Bronchial epithelial cell (primary cell): ENCODE measurements around the gene F2RL2. TPM values are rescaled to one million over a fixed set of nuclear protein-coding genes. Genes with fewer than 3 reads are reported as not detected.

Experiments
- DNase-seq: peaks from one replicate; pipeline ENCODE4 v3.0.0-alpha.2; 2010; ENCODE audit warnings: low read depth
- FAIRE-seq: peaks from 2 replicates; lab custom pipeline; 2011; peaks lifted over from hg19 to GRCh38; lab: Jason Lieb, UNC
- H3K27me3 ChIP-seq: 2 replicates; pipeline ENCODE4 v1.5.1; 2011; ENCODE audit warnings: low read length; ENCODE audit not compliant: control insufficient read depth, insufficient read depth
- H3K36me3 ChIP-seq: 2 replicates; pipeline ENCODE4 v1.5.1; 2011; ENCODE audit warnings: low read length; ENCODE audit not compliant: control insufficient read depth, insufficient read depth
- H3K4me3 ChIP-seq: 2 replicates; pipeline ENCODE4 v1.5.1; 2011; ENCODE audit warnings: mild to moderate bottlenecking, low read depth, low read length, control low read depth
- total RNA-seq: library from RNA; depleted of rRNA; stranded (reverse); fragments of >200 nt; gene quantifications from 2 replicates; pipeline ENCODE4 v1.2.1, GENCODE V29; 2014
- TF ChIP-seq, protein P1 (sequence below): IDR thresholded peaks from 2 replicates; pipeline ENCODE4 v1.5.1; 2011; ENCODE audit warnings: mild to moderate bottlenecking, moderate library complexity, low read length, control low read depth, inconsistent platforms; ENCODE audit not compliant: insufficient read depth, severe bottlenecking

Gene F2RL2
- total RNA-seq, 1 donor from 2014 or later: under 0.01 TPM

DNA sequence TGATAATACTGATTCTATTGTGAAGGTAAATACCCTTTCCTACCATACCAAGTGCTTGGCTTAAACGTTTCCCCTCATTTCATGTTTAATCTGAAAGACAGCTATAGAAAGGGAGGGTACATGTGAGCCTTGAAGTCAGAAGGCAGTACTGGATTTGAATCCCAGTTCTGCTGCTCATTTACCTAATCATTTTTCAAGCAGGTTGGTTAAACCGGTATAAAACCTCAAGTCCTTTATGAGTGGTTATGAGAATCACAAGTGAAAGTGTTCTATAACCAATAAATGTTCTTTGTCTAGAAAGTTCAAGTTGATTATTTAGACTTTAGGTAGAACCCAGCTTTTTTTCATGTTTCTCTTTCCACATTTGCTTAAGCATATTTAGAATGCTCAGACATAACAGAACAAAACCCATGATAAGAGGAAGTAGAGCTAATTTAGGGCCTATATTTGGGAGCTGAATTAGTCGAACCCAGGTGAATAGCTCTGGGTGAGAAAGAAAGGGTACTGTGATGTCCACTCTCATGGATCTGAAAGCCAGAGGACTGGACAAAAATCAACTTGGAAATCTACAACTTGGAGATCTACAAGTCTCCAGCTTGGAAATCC, 29.7 kb upstream of the F2RL2 start:
- Histone ChIP-seq H3K36me3 (no peaks in the 10 kb centered on the region), H3K4me3 (no peak overlapping the region), H3K27me3 (no peaks in the 10 kb centered on the region)
- DNase-seq (no peak), FAIRE-seq (no peak)
- TF ChIP-seq, protein P1, sequence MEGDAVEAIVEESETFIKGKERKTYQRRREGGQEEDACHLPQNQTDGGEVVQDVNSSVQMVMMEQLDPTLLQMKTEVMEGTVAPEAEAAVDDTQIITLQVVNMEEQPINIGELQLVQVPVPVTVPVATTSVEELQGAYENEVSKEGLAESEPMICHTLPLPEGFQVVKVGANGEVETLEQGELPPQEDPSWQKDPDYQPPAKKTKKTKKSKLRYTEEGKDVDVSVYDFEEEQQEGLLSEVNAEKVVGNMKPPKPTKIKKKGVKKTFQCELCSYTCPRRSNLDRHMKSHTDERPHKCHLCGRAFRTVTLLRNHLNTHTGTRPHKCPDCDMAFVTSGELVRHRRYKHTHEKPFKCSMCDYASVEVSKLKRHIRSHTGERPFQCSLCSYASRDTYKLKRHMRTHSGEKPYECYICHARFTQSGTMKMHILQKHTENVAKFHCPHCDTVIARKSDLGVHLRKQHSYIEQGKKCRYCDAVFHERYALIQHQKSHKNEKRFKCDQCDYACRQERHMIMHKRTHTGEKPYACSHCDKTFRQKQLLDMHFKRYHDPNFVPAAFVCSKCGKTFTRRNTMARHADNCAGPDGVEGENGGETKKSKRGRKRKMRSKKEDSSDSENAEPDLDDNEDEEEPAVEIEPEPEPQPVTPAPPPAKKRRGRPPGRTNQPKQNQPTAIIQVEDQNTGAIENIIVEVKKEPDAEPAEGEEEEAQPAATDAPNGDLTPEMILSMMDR: no peak

DNA sequence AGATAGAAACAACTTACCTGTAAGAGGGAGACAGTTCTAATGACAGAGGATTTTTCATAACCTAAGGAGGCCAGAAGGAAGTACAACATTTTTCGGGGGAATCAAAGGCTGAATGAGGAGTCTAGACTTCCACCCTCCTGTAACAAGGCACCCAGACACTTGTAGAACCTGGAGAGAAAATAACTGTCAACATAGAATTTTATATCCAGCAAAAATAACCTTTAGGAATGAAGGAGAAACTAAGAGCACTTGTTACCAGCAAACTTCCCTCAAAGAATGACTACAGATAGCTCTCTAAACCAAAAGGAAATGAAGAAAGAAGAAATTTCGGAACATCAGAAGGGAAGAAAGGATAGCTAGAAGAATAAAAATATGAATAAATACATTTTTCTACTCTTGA, 25.9 kb upstream of the F2RL2 start:
- no peak for DNase-seq
- FAIRE-seq: no peak
- H3K4me3 ChIP-seq: no peak overlapping the region

DNA sequence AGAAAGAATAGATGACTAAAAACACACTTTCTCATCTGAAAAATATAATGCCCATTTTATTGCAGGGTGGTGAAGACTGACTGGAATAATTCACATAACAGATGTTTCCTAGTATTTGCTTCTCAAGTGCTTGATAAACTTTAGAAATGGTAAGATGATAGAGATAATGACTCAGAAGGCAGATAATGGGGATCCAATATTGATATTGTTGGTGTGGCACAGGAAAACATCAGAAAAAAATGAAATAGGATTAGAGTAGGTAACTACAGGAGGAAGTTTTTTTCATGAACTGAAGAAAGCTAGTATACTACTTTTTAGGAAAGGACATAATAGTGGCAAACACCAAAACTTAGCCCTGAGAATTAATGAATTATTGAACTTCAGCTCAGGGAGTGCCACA, 20.2 kb upstream of the F2RL2 start:
- Histone ChIP-seq H3K27me3 (peaks cover 2% of the 10 kb centered on the region), H3K36me3 (no peaks in the 10 kb centered on the region), H3K4me3 (no peak overlapping the region)
- DNase-seq (no peak), FAIRE-seq (no peak)
- TF ChIP-seq, protein P1: no peak

More for the DNA sequence above, 25.9 kb upstream of the F2RL2 start:
- Histone ChIP-seq H3K36me3 (no peaks in the 10 kb centered on the region), H3K27me3 (no peaks in the 10 kb centered on the region)
- TF ChIP-seq, protein P1: no peak

DNA sequence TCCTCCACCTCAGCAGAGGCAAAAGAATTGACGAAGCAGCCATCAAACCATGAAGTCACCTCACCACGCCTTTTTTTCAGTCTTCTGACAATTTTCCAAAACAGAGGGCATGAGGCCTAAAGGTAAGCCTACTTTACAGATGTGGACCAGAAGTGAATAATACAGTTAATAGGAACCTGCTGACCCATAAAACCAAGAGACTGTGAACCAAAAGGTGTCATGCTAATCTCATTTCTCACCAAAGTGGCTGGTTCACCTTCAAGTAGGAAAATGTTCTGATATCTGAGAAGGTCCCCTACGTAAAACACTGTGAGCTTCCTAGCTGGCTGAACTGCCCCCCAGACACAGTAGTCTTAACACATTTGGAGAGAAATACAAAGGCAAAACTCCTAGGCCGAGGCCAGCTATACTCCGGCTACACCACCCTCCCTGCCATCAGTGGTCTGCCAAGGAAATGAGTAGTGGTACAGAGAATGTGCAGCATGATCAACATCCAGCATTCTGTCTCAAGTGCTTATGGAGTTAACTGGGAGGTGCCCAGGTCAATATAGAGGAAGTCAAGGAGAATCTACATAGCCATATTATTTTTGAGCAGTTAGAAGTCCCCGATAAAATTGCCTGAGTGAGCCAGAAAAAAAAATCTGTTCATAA, 19.3 kb upstream of the F2RL2 start:
- no peak for DNase-seq
- H3K36me3 ChIP-seq: no peaks in the 10 kb centered on the region
- peak; percentile 72 for FAIRE-seq
- H3K27me3 ChIP-seq: peaks cover 2% of the 10 kb centered on the region
- TF ChIP-seq, protein P1: no peak
- H3K4me3 ChIP-seq: no peak overlapping the region

DNA sequence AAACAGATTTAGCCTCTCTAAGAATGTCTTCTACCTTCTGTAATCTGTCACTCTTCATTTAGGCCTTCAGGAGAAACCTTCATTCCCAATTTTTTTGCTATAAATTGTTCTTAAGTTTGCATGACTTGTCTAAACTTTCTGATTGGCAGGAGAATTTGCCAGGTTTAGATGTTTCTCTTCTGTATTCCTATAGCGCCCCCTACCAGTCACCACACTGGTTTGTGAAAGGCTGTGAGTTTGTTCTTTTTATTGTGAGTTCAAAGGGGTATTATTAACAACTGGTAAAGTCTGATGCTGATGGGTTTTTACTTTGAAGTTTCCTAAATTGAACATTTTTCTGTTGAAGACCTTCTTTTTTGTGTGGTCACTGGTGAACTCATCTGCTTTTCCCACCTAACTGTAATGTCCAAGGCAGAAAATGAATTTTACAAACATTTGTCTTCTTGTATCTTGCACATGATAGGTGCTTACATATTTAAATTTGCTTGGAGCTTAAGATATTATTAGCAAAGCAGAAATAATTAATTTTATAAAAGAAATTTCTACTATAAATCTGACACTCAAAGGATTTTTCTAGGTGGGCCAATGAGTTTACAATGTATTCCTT, 18.4 kb upstream of the F2RL2 start:
- TF ChIP-seq, protein P1: peak; percentile 75
- FAIRE-seq (no peak), DNase-seq (peak; percentile 60)
- Histone ChIP-seq H3K36me3 (no peaks in the 10 kb centered on the region), H3K27me3 (peaks cover 2% of the 10 kb centered on the region), H3K4me3 (no peak overlapping the region)
